GM21447 (cell line): ENCODE results near the gene FABP2.

ENCODE experiments used
- ATAC-seq: cut with Tn5 transposase; IDR thresholded peaks from one replicate; pipeline ENCODE4 v1.9.1; 2021; ENCODE audit not compliant: unreplicated experiment

The FABP2 gene

DNA sequence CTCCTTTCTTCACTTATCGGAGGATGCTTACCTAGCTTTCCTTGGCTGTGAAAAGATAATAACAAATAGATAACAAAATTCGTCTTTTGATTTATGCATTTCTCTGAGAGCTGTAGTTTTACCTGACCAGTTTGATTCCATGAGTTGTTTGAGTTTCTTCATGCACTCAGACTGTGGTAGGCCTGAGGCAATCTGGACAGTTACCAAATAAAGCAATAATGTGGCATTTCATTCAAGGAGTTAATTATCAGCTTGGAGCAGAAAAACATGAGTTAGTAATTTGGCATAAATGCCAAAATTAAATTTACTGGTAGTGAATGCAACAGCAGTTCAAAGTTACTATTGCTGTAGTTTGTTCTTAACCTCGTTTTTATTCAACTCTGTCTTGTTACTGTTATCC, 53.5 kb downstream of the FABP2 start:
- no peak for ATAC-seq
